HFFc6 (cell line): ENCODE results near the gene DAPK1. TPM values are rescaled to one million over a fixed set of nuclear protein-coding genes. Genes with fewer than 3 reads are reported as not detected.

Source experiments
- DNase-seq: peaks from one replicate; pipeline ENCODE4 v3.0.0-alpha.2; 2018
- H3K27ac Mint-ChIP-seq: 2 replicates; pipeline ENCODE4 v1.8.0; 2020; ENCODE audit warnings: mild to moderate bottlenecking, mixed read lengths
- H3K27me3 Mint-ChIP-seq: 2 replicates; pipeline ENCODE4 v1.8.0; 2021; ENCODE audit warnings: mild to moderate bottlenecking, moderate library complexity, mixed read lengths; ENCODE audit not compliant: insufficient read depth
- H3K36me3 Mint-ChIP-seq: 2 replicates; pipeline ENCODE4 v1.8.0; 2021; ENCODE audit warnings: low read depth, mixed read lengths
- H3K4me1 Mint-ChIP-seq: 2 replicates; pipeline ENCODE4 v1.8.0; 2020; ENCODE audit warnings: low read depth, mixed read lengths
- H3K4me3 Mint-ChIP-seq: 2 replicates; pipeline ENCODE4 v1.8.0; 2020; ENCODE audit warnings: mild to moderate bottlenecking, moderate library complexity, mixed read lengths
- H3K9me3 Mint-ChIP-seq: 2 replicates; pipeline ENCODE4 v1.8.0; 2020; ENCODE audit warnings: mild to moderate bottlenecking, mixed read lengths
- CTCF ChIP-seq: fragments of 200-600 bp; sonication (generic); IDR thresholded peaks from 2 replicates; pipeline ENCODE4 v1.5.0; 2021; ENCODE audit warnings: antibody characterized with exemption, mild to moderate bottlenecking
- total RNA-seq, 6 experiments: library from RNA; stranded (reverse); fragmentation: NEBNext Ultra II Directional; extraction: Animal tissue kit (Norgen Biotek cat#: 25700); gene quantifications; 2 replicates in 1 of 6; 3 replicates in 5 of 6; pipeline ENCODE4 v1.2.3, GENCODE V29; 2021

DAPK1 gene
- total RNA-seq, 6 experiments from 2014 or later: 0.06 to 0.36 (median 0.18) TPM

- H3K27me3 Mint-ChIP-seq: peaks cover 8% of the 10 kb centered on the region
- H3K9me3 Mint-ChIP-seq: no peaks in the 10 kb centered on the region
- no peak overlapping the region for H3K27ac Mint-ChIP-seq
These were observed 58.4 kb downstream of the DAPK1 start for GRCh38 chr9:87556039-87556438.

GRCh38 chr9:87556821-87557220, 59.2 kb downstream of the DAPK1 start:
- Mint-ChIP-seq H3K4me3 (no peak overlapping the region), H3K4me1 (no peaks in the 10 kb centered on the region), H3K9me3 (no peaks in the 10 kb centered on the region), H3K27me3 (peaks cover 8% of the 10 kb centered on the region), H3K36me3 (no peaks in the 10 kb centered on the region), H3K27ac (no peak overlapping the region)
- DNase-seq: no peak
- TF ChIP-seq CTCF: no peak

More at GRCh38 chr9:87556039-87556438, 58.4 kb downstream of the DAPK1 start:
- H3K4me3 Mint-ChIP-seq: no peak overlapping the region
- no peak for DNase-seq
- no peak for TF ChIP-seq CTCF
- H3K4me1 Mint-ChIP-seq: no peaks in the 10 kb centered on the region
- no peaks in the 10 kb centered on the region for H3K36me3 Mint-ChIP-seq

- Mint-ChIP-seq H3K4me3 (no peak overlapping the region), H3K27me3 (peaks cover 11% of the 10 kb centered on the region), H3K36me3 (no peaks in the 10 kb centered on the region), H3K4me1 (no peaks in the 10 kb centered on the region), H3K9me3 (no peaks in the 10 kb centered on the region), H3K27ac (no peak overlapping the region)
- no peak for TF ChIP-seq CTCF
- no peak for DNase-seq
These were observed 60.3 kb downstream of the DAPK1 start for GRCh38 chr9:87557996-87558395.

GRCh38 chr9:87558606-87559190, 61.0 kb downstream of the DAPK1 start:
- no peak for DNase-seq
- Mint-ChIP-seq H3K4me3 (no peak overlapping the region), H3K27me3 (peaks cover 11% of the 10 kb centered on the region), H3K27ac (no peak overlapping the region), H3K36me3 (no peaks in the 10 kb centered on the region), H3K9me3 (no peaks in the 10 kb centered on the region), H3K4me1 (no peaks in the 10 kb centered on the region)
- TF ChIP-seq CTCF: no peak

GRCh38 chr9:87562062-87562461, 64.4 kb downstream of the DAPK1 start:
- no peak overlapping the region for H3K27ac Mint-ChIP-seq
- peaks cover 7% of the 10 kb centered on the region for H3K27me3 Mint-ChIP-seq
- DNase-seq: no peak
- no peaks in the 10 kb centered on the region; the same call in 1 of the 2 replicates for H3K9me3 Mint-ChIP-seq
- no peak for TF ChIP-seq CTCF
- H3K4me1 Mint-ChIP-seq: no peaks in the 10 kb centered on the region
- no peak overlapping the region for H3K4me3 Mint-ChIP-seq
- H3K36me3 Mint-ChIP-seq: no peaks in the 10 kb centered on the region
